ENCODE results near the gene JUP.
"Not testable (repeated sequence)": the region's sequence is repeated elsewhere in the genome, so short reads cannot be mapped to it uniquely, and the experiment has no call there.

JUP gene

GRCh38 chr17:41777574-41778188 is 8.8 kb downstream of the JUP start:
- DNase-seq, result peak; percentile 97

- peak; percentile 67 for DNase-seq
Measured at GRCh38 chr17:41777157-41777573, 9.3 kb downstream of the JUP start.

GRCh38 chr17:41776262-41776900 is 10.1 kb downstream of the JUP start:
- not testable (repeated sequence) for DNase-seq

GRCh38 chr17:41775394-41776226 is 10.9 kb downstream of the JUP start:
- DNase-seq, result no peak

DNA sequence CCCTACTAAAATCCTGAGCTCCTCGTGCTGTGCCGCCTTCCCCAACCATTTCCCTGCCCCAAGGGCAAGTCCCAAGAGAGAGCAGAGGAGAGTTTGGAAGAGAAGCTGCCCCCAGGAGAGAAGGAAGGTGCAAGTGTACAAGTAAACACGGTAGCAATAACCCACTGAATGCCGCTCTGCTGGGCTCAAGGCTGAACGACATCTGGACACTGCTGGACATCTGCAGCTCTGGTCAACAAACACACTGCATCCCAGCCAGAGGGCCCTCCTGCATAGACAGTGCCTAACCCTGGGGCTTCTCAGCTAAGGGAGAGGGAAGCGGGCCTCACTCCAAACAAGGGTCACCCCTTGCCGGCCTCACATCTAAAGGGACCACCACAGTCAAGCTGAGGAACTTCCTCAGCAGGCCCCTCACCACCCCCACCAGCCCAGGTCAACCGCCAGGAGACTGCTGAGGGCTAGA is 12.7 kb downstream of the JUP start:
- DNase-seq, result peak; percentile 22

DNA sequence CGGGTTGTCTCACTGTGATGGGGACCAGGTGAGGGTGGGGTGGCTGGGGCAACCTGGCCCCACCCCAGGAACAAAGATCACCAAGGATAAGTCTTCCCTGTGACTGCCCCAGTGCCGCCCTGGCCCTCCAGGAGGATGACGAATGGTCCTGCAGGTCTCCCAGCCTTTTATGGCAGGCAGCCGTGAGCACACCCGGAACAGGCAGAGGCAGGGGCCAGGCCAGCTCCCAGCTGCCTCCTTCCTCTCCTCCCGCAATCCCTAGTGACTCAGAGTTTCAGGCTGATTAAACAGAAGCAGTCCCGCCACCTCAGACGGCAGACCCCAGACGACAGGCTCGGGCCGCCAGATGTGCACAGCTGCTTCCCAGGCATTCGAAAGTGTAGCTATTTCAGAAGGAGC is 13.3 kb downstream of the JUP start:
- DNase-seq, result peak; percentile 64

- DNase-seq, result no peak
Measured at GRCh38 chr17:41772586-41773189, 13.8 kb downstream of the JUP start.

- DNase-seq, result no peak
Measured at GRCh38 chr17:41772218-41772585, 14.3 kb downstream of the JUP start.

DNA sequence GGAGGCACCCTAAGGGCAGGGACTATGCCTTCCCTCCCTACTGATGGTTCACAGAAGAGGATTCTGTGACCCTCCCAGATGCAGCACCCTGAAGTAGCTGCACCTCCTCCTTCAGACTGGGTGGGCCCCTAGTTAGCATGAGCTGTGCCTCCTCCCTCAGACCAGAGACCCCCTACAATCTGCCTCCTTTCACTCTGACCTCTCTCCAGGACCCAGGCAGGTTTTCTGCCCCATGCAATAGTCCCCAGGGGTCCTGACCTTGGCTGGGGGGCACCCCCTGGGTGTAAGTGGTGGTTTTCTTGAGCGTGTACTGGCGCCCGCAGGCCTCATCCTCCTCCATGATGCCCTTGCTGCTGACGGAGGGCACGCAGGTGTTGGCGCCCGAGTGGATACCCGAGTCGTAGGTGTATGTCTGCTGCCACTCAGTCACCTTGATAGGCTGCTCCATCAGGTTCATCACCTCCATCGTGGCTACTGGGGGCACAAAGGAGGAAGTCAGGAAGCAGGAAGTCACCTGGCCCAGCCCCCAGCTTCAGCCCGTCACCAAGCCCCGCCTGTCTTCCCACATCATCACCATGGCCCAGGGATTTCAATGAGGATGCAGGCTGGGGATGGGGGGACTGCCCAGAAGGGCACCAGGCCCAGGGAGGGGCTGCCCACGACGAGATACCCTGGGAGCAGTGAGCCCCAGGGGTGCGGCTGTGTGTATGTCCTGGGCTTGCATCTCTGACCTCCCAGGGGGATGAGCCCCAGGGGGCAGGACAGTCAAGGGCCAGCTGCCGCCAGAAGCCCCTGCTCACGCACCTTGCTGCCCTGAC is 14.9 kb downstream of the JUP start:
- DNase-seq, result no peak

DNA sequence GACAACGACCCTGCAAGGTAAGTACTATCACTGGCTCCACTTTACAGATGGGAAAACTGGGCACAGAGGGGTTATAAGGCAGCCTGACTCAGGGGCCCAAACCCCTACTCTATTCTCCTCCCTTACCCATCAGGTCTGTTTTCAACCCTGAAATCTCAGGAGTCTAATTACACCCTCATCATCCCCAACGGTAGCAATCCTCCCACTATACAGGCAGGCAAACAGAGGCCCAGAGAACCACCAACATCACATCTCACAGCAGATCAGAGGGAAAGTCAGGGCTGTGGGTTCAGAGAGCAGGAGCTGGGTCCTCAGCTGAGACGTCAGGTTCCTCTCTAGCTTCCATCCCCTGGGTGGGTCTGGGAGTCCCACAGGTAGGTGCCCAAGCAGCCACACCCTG is 16.5 kb downstream of the JUP start:
- DNase-seq, result no peak

DNA sequence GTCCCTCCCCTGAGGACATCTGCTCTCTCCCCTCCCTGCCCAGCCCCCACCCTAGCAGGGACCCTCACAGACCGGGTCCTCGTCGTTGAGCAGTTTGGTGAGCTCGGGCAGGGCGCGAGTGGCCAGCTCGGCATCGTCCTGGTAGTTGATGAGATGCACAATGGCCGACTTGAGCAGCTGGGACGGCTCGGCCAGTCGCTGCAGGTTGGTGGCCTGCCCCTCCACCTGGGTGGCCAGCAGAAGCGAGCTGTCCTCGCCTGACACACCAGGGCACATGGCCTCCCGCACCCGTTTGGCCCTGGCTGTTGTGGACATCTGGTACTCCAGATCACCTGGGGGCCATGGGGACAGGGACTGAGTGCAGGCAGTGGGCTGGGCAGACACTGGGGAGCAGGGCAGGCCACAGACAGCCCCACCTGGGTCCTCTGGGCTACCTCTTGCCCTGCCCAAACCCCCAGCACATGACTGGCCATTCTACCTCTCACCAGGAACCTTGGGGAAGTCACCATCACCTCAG is 17.1 kb downstream of the JUP start:
- DNase-seq, result no peak

DNA sequence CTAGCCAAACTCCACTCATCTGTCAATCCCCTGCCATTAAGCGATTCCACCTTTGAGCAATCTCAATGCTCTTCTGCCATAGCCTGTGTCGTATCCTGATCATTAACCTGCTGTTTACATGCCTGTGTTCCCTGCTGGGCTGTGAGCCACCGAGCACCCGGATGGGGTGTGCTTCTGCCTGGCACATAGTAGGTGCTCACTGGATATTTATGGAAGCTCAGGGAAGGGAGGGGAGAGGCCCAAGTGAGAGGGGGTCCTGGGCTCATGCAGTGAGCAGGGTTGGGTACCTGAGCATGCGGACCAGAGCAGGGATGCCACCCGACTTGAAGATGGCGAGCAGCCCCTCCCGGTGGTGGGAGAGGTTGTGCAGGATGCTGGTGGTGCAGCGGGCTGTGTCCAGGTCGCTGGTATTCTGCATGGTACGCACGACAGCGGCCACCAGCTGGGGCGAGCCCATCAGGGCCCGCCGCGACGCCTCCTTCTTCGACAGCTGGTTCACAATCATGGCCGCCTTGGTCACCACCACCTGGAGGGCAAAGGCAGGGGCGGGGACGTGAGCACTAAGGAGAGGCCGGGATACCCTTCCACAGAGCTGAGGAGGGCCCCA is 17.7 kb downstream of the JUP start:
- DNase-seq, result no peak

GRCh38 chr17:41767324-41768042 is 19.0 kb downstream of the JUP start:
- no peak for DNase-seq

DNA sequence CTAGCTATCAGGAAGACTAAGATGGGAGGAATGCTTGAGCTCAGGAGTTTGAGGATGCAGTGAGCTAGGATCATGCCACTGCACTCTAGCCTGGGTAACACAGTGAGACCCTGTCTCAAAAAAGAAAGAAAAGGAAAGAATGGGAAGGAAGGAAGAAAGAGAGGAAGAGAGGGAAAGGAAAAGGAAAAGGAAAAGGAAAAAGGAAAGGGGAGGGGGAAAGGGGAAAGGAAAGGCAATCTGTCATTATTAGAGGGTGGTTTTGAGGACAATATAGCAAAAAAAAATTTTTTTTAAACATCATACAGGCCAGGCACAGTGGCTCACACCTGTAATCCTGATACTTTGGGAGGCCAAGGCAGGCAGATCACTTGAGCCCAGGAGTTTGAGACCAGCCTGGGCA is 20.4 kb downstream of the JUP start:
- DNase-seq, result no peak

- DNase-seq, result no peak
Measured at GRCh38 chr17:41763327-41763726, 23.2 kb downstream of the JUP start.

DNA sequence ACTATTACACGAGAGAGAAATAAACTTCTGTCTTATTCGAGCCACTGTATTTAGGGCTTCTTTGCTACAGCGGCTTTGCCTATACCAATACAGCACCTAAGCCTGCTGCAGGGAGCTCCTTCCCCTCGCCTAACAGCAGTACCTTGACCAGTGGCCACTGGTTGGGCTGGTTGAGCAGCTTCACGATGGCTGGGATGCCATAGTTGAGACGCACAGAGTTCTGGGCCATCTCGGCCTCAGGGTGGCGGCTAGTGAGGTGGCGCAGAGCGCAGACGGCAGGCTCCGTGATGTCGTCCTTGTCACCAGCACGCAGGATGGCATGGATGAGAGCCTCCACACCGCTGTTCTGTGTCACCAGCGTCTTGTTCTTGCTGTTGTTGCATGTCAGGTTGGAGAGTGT is 23.7 kb downstream of the JUP start:
- DNase-seq, result no peak

DNA sequence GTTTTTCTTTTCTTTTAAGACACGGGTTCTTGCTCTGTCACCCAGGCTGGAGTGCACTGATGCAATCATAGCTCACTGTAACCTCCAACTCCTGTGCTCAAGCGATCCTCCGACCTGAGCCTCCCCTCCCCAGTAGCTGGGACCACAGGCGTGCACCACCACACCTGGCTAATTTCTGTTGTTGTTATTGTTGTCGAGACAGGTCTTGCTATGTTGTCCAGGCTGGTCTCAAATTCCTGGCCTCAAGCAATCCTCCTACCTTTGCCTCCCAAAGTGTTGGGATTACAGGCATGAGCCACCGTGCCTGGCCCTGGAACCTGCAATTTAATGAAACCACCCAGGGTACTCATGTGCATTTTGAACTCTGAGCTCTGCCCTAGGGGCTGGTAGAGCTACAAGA is 24.1 kb downstream of the JUP start:
- no peak for DNase-seq

DNA sequence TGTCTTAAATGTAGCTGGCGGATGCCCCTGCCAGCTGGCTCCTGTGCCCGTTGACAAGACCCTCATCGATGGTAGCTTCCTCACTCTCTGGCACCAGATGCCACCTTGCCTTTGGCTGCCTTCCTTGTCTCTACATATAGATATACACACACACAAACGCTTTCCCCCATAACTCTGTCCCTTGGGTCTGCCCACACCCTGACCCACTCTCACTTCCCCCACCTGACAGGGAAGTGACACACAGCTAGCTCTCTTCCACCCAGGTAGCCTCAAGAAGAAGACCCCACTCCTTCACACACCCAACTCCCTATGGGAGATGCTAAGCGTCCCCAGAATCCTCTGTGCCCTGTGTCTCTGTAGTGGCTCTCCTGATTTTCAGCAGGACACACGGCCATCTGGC is 25.6 kb downstream of the JUP start:
- DNase-seq, result no peak

GRCh38 chr17:41758601-41759000 is 27.9 kb downstream of the JUP start:
- no peak for DNase-seq

GRCh38 chr17:41754066-41754465 is 32.4 kb downstream of the JUP start:
- no peak for DNase-seq

GRCh38 chr17:41751288-41751687 is 35.2 kb downstream of the JUP start:
- no peak for DNase-seq
